ENCODE results near the gene PRR23E.

- TF ChIP-seq CTCF (IDR thresholded peaks at IDR 0.05) = no peak
- no peak for TF ChIP-seq POLR2A (IDR thresholded peaks at IDR 0.05)
Measured at GRCh38 chr3:127214975-127215374, 22.0 kb downstream of the PRR23E start.
